Activated T-helper 1 cell treated with anti-CD3 and anti-CD28 coated beads, Interleukin-12 subunit alpha, Interleukin-12 subunit beta, Interleukin-2, Interleukin-4 antibody, amounts not matched to agents 30 ng/mL and 10 ng/mL and 1 ng/mL, durations not matched to agents 14 hours and 24 hours and 36 hours (primary cell): ENCODE results near the gene CYP3A7. TPM values are rescaled to one million over a fixed set of nuclear protein-coding genes. Genes with fewer than 3 reads are reported as not detected.
"Not testable (repeated sequence)": the region's sequence is repeated elsewhere in the genome, so short reads cannot be mapped to it uniquely, and the experiment has no call there.

Experiments used
- DNase-seq: peaks from one replicate; pipeline ENCODE4 v3.0.0; 2021; ENCODE audit warnings: low spot score
- H3K27ac Mint-ChIP-seq: one replicate; pipeline ENCODE4 v1.8.0; 2021; ENCODE audit warnings: mild to moderate bottlenecking, mixed read lengths
- H3K27me3 Mint-ChIP-seq: one replicate; pipeline ENCODE4 v1.8.0; 2022; ENCODE audit warnings: mild to moderate bottlenecking, moderate library complexity, mixed read lengths; ENCODE audit not compliant: insufficient read depth
- H3K36me3 Mint-ChIP-seq: one replicate; pipeline ENCODE4 v1.8.0; 2021; ENCODE audit warnings: low read depth, mixed read lengths
- H3K4me1 Mint-ChIP-seq: one replicate; pipeline ENCODE4 v1.8.0; 2021; ENCODE audit warnings: low read depth, mixed read lengths
- H3K4me3 Mint-ChIP-seq: one replicate; pipeline ENCODE4 v1.8.0; 2021; ENCODE audit warnings: mild to moderate bottlenecking, moderate library complexity, mixed read lengths
- H3K9me3 Mint-ChIP-seq: one replicate; pipeline ENCODE4 v1.8.0; 2021; ENCODE audit warnings: mixed read lengths
- intact Hi-C: fragments of 100-400 bp; cut with micrococcal nuclease; formaldehyde crosslinking; loops from one replicate; pipeline ENCODE4 v1.15.1; 2024
- total RNA-seq: library from RNA; stranded (reverse); gene quantifications from 2 replicates; pipeline ENCODE4 v1.2.3, GENCODE V29; 2022

Gene CYP3A7
- total RNA-seq, 1 donor from 2014 or later = not detected

DNA sequence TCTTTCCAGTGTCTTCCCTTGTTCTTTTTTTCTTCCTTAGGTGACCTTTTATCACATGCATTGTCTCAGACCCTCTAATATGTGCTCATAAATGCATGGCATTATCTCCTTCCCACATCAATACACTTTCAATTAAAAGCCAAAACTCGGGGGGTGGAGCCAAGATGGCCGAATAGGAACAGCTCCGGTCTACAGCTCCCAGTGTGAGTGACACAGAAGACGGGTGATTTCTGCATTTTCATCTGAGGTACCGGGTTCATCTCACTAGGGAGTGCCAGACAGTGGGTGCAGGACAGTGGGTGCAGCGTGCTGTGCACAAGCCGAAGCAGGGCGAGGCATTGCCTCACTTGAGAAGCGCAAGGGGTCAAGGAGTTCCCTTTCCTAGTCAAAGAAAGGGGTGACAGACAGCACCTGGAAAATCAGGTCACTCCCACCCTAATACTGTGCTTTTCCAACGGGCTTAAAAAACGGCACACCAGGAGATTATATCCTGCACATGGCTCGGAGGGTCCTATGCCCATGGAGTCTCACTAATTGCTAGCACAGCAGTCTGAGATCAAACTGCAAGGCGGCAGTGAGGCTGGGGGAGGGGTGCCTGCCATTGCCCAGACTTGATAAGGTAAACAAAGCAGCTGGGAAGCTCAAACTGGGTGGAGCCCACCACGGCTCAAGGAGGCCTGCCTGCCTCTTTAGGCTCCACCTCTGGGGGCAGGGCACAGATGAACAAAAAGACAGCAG is 49.0 kb downstream of the CYP3A7 start:
- H3K36me3 Mint-ChIP-seq, H3K27ac Mint-ChIP-seq, DNase-seq, H3K27me3 Mint-ChIP-seq, intact Hi-C loops, H3K4me1 Mint-ChIP-seq, H3K4me3 Mint-ChIP-seq: not testable (repeated sequence)
- H3K9me3 Mint-ChIP-seq = peaks cover 21% of the 10 kb centered on the region

DNA sequence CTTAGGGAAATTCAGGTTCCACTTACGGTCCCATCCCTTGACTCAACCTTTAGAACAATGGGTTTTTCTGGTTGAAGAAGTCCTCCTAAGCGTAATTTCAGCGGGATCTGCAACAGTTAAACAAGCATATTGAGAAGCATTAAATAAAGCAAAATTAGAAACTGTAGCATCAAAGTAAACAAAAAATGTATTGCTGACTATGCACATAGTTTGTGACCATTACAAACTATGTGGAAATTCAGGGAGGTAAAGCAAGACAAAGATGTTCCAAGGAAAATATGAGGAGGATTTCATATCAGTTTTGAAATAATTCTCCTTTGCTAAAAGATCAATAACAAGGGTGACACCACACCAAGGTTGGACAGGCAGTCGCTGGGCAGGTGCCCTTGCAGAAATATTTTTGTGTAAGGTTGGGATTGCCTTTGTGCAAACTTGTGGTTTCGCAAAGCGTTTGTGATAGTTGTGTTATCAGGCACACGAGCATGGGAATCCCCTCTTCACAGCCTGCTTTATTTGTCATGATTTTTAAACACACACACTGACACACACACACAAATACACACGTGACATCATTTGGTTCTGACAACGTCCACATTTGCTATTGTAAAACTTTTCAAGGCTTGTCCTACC is 49.8 kb downstream of the CYP3A7 start:
- no peaks in the 10 kb centered on the region for H3K4me1 Mint-ChIP-seq
- no peak overlapping the region for H3K4me3 Mint-ChIP-seq
- peaks cover 4% of the 10 kb centered on the region for H3K27me3 Mint-ChIP-seq
- no peaks in the 10 kb centered on the region for H3K36me3 Mint-ChIP-seq
- DNase-seq = no peak
- intact Hi-C loops = no loop called here
- peaks cover 21% of the 10 kb centered on the region for H3K9me3 Mint-ChIP-seq
- H3K27ac Mint-ChIP-seq = no peak overlapping the region

DNA sequence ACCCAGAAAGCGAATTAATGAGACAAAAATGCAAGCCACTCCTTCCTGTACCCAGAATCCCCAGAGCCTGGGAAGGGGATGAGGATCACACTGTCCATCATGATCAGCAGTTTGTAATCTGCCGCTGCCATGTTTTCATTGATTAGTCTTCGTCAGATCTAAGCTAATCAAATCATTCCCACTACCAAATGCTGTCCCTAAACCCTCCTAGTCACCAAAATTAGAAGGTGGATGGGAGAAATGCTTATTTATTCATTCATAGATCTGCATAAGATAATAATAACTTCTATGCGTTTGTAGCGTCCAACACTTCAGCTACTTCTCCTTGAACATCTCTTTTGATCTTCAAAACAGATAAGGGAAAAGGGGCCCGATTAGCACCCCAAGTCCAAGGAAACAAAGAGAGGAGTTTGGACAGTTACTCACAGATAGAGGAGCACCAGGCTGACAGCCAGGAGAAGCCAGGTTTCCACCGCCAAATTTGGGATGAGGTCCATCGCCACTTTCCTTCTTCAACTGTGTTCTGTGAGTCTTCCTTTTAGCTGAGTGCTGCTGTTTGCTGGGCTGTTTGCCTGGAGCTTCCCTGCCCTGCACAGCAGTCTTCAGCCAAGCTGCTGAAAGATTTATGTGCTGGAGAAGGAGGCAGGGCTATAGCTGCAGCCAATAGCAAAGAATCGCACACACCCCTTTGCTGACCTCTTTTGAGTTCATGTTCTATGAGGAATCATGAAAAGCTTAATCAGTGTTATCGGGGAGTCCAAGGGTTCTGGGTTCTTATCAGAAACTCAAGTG is 55.4 kb downstream of the CYP3A7 start, which contains the start of gene CYP3A5:
Gene CYP3A5, minus strand, starts transcription at position 597 of the 792 bp plus-strand sequence. Its CDS starts 100 bp downstream, at position 497.
- DNase-seq = no peak
- H3K27me3 Mint-ChIP-seq = no peaks in the 10 kb centered on the region
- intact Hi-C loops = no loop called here
- no peaks in the 10 kb centered on the region for H3K36me3 Mint-ChIP-seq
- H3K4me3 Mint-ChIP-seq = no peak within 1 kb of the TSS
- no peak within 1 kb of the TSS for H3K27ac Mint-ChIP-seq
- peaks cover 13% of the 10 kb centered on the region for H3K4me1 Mint-ChIP-seq
- no peaks in the 10 kb centered on the region for H3K9me3 Mint-ChIP-seq

DNA sequence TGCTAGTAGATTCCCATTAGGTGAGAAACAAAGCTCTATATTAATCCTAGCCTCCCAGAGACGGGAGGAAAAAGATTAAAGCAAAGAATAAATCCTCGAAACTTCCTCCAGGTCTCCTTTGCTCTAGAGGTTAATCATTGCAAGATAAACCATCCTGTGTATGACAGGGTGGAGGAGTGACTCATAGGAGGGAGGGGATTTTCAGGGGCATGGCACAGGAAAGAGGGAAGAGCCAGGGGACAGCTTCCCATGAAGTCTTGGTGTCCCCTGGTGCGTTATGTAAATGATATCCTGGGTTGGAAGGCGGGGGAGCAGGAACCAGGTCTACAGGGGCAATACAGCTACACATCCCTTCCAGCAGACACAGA is 56.0 kb downstream of the CYP3A7 start:
- Mint-ChIP-seq H3K4me1 (peaks cover 14% of the 10 kb centered on the region), H3K36me3 (no peaks in the 10 kb centered on the region), H3K9me3 (no peaks in the 10 kb centered on the region), H3K27ac (no peak overlapping the region), H3K27me3 (no peaks in the 10 kb centered on the region), H3K4me3 (no peak overlapping the region)
- intact Hi-C loops = no loop called here
- no peak for DNase-seq

DNA sequence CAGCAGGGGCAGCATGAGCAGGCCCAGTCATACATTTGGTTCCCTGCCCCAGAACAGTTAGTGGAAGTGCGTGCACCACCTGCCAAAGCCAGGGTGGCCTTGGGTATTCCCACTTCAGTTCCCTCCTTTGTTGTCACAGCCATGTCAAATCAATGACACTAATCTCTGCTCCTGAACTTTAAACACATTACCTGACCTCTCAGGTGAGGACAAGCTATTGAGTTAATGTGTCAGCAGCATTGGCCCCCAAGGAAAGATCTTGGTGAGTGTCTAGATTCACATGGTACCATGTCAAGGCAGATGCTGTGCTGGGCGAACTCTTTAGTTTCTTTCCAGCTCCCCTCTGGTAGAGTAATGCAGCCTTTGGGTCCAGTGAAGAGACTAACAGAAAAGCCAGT is 57.3 kb downstream of the CYP3A7 start:
- Mint-ChIP-seq H3K27ac (no peak overlapping the region), H3K36me3 (no peaks in the 10 kb centered on the region), H3K27me3 (no peaks in the 10 kb centered on the region), H3K4me3 (no peak overlapping the region), H3K4me1 (peaks cover 14% of the 10 kb centered on the region), H3K9me3 (no peaks in the 10 kb centered on the region)
- DNase-seq = no peak
- intact Hi-C loops = no loop called here

DNA sequence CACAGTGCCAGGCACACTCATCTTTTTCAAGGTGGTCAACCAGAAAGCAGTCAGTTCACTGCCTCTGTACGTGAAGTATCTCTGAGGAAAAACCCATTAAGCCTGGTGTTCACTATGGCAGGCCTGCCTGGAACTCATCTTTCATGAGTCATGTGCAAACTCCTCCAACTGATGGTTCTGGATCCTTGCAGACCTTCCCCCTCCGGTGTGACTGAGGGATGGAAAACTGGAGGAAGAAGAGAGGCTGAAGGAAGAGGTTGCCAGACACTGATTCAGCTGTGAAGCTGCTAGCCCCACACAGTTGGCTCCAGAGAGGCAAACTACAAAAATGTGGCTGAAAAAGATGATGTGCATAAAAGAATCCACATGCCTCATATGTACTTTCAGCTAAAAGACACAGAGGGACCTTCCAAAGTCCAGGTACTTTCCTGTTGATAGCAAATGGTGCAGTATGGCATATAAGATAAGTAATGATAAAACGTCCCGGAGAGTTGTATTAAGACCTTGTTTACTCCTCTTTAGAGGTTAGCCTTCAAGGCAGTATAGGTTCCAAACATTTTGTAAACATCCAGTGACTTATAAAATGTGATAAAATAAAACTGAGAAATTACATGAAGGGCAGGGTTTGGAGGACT is 57.9 kb downstream of the CYP3A7 start:
- no peaks in the 10 kb centered on the region for H3K27me3 Mint-ChIP-seq
- peaks cover 14% of the 10 kb centered on the region for H3K4me1 Mint-ChIP-seq
- no peaks in the 10 kb centered on the region for H3K9me3 Mint-ChIP-seq
- intact Hi-C loops = no loop called here
- no peak overlapping the region for H3K27ac Mint-ChIP-seq
- H3K36me3 Mint-ChIP-seq = no peaks in the 10 kb centered on the region
- no peak for DNase-seq
- no peak overlapping the region for H3K4me3 Mint-ChIP-seq

DNA sequence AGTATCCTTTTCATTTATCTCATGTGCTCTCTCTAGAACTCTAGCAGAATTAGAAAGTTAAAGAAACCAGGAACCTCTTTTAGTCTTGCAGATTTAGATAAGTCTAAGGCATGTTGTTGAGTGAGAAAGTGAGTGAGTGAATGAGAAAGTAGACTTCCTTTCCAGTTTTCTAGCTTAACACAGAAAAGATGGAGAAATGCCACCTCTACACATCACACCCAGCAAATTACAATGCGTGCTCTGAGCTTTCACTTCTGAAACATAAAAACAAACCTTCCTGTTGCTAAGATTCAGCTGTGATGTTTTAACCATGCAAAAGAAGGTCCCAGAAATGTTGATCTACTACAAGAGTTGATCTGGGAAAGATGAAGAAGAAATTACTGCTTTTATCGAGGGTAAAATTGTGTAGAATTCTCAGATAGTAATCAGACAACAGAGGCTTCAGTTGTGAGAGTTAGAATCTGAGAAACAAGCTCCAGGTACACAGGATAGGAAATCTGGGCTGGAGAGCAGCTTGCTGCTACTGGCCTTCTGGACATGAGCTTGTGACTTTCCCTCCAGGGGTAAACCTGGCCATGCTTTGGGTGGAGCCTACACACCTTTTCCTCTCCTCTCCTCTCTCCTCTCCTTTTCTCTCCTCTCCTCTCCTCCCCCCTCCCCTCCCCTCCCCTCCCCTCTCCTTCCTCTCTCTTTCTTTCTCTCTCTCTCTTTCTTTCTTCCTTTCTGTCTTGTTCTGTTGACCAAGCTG is 59.8 kb downstream of the CYP3A7 start:
- no peak for DNase-seq
- Mint-ChIP-seq H3K27me3 (no peaks in the 10 kb centered on the region), H3K4me3 (no peak overlapping the region), H3K9me3 (no peaks in the 10 kb centered on the region), H3K4me1 (peaks cover 14% of the 10 kb centered on the region), H3K27ac (peak overlapping the region; percentile 61), H3K36me3 (no peaks in the 10 kb centered on the region)
- intact Hi-C loops = no loop called here

DNA sequence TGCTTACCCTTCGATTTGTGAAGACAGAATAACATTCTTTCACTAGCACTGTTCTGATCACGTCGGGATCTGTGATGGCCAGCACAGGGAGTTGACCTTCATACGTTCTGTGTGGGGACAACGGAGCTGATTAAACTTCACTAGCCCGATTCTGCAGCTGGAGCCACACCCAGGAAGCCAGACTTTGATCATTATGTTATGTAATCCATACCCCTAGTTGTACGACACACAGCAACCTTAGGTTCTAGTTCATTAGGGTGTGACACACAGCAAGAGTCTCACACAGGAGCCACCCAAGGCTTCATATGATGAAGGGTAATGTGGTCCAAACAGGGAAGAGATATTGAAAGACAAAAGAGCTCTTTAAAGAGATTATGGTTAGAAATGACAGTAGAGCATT is 62.4 kb downstream of the CYP3A7 start:
- Mint-ChIP-seq H3K9me3 (no peaks in the 10 kb centered on the region), H3K36me3 (peaks cover 2% of the 10 kb centered on the region), H3K4me1 (peaks cover 14% of the 10 kb centered on the region), H3K27ac (no peak overlapping the region), H3K4me3 (no peak overlapping the region), H3K27me3 (no peaks in the 10 kb centered on the region)
- DNase-seq = no peak
- intact Hi-C loops = no loop called here

DNA sequence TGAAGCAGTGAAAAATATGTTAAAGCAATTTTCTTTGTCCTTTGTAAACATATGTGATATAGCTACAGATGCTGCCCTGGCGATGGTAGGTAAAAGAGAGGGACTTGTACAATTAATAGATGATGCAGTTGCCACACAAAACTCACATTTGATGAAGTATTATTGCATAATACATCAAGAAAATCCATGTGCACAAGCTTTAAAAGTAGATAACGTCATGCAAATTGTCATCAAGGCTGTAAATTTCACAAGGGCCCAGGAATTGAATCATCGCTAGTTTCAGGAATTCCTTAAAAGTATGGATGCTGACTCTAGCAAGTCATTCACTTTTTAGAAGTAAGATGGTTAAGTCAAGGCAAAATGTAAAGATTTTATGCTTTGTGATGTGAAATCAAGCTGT is 65.2 kb downstream of the CYP3A7 start:
- H3K9me3 Mint-ChIP-seq = peaks cover 5% of the 10 kb centered on the region
- H3K4me3 Mint-ChIP-seq = no peak overlapping the region
- DNase-seq = no peak
- H3K36me3 Mint-ChIP-seq = peaks cover 2% of the 10 kb centered on the region
- H3K27ac Mint-ChIP-seq = no peak overlapping the region
- intact Hi-C loops = no loop called here
- H3K4me1 Mint-ChIP-seq = peaks cover 11% of the 10 kb centered on the region
- no peaks in the 10 kb centered on the region for H3K27me3 Mint-ChIP-seq

DNA sequence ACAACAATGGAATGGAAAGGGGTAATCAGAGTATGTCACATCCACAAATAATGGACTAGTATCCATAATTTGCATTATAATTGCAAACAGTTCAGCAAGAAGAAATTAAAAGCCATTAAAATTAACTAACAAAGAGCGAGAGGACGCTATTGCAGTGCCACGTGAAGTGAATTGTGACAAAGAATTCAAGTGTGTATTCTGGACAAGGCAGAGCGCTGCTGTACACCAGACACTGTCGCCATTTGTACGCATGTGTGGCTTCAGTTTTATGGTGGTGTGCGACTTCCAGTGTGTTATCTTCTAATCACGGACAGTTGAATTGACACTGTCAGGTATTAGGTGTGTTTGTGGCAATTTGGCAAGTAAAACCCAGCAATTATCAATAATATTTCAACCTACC is 66.5 kb downstream of the CYP3A7 start:
- H3K27ac Mint-ChIP-seq = no peak overlapping the region
- DNase-seq = no peak
- peaks cover 5% of the 10 kb centered on the region for H3K9me3 Mint-ChIP-seq
- no peaks in the 10 kb centered on the region for H3K27me3 Mint-ChIP-seq
- peaks cover 8% of the 10 kb centered on the region for H3K36me3 Mint-ChIP-seq
- peaks cover 9% of the 10 kb centered on the region for H3K4me1 Mint-ChIP-seq
- intact Hi-C loops = no loop called here
- no peak overlapping the region for H3K4me3 Mint-ChIP-seq

DNA sequence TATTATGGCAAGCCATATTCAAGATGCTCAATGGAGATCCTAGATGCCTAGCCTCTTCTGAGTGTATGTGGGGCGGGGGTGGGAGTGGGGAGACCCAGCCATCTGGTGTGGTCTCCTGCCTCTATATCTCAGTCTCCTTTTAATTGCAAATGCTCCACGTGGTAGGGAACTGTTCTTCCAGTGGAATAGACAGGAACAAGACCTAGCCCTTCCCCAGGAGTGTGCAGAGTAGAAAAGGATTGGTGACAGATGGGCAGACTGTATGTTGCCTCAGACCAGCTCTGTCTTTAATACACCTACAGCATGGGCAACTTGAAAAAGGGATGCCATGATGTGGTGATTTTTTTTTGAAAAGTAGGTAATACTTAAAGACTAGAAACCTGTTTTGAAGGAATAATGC is 67.8 kb downstream of the CYP3A7 start:
- no peak for DNase-seq
- H3K36me3 Mint-ChIP-seq = peaks cover 10% of the 10 kb centered on the region
- intact Hi-C loops = no loop called here

DNA sequence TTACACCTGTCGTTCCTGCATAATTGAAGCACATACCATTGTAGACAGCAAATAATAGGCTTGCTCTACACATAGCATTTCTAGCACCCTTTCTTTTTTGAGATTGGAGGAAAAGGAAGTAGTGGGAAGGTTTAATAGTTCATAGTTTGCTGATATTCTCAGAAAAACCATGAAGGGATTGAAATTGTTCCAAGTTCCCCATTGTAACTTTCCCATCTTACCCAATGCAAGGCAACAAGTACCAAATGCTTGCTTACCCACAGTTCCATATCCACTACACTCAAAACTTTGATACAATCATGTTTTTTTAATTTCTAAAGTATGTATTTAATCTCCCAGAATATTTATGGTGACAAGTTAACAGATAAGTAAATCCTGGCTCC is 69.0 kb downstream of the CYP3A7 start:
- no peak for DNase-seq
- no peak overlapping the region for H3K27ac Mint-ChIP-seq
- H3K9me3 Mint-ChIP-seq = peaks cover 5% of the 10 kb centered on the region
- no peaks in the 10 kb centered on the region for H3K27me3 Mint-ChIP-seq
- H3K36me3 Mint-ChIP-seq = peaks cover 10% of the 10 kb centered on the region
- H3K4me1 Mint-ChIP-seq = peaks cover 9% of the 10 kb centered on the region
- no peak overlapping the region for H3K4me3 Mint-ChIP-seq
- intact Hi-C loops = no loop called here

More for the DNA sequence above, 67.8 kb downstream of the CYP3A7 start:
- Mint-ChIP-seq H3K4me3 (no peak overlapping the region), H3K27ac (no peak overlapping the region), H3K4me1 (peaks cover 9% of the 10 kb centered on the region), H3K9me3 (peaks cover 5% of the 10 kb centered on the region), H3K27me3 (no peaks in the 10 kb centered on the region)
